Activated T-cell treated with anti-CD3 and anti-CD28 coated beads for 4 hours (primary cell): ENCODE results near the gene MTTP.

Experiments used
- DNase-seq: peaks from one replicate; pipeline ENCODE4 v3.0.0-alpha.2; 2020

MTTP gene

GRCh38 chr4:99642725-99643489, 68.3 kb downstream of the MTTP start:
- no peak for DNase-seq

- no peak for DNase-seq
These were observed 69.8 kb downstream of the MTTP start for GRCh38 chr4:99644453-99644852.

GRCh38 chr4:99645036-99645435, 70.4 kb downstream of the MTTP start:
- DNase-seq, result no peak

- DNase-seq, result no peak
These were observed 71.0 kb downstream of the MTTP start for GRCh38 chr4:99645638-99646037.

GRCh38 chr4:99647071-99647470, 72.4 kb downstream of the MTTP start:
- no peak for DNase-seq

GRCh38 chr4:99648321-99648720, 73.7 kb downstream of the MTTP start:
- DNase-seq, result no peak

- no peak for DNase-seq
These were observed 74.6 kb downstream of the MTTP start for GRCh38 chr4:99649208-99649607.

GRCh38 chr4:99649778-99650177, 75.2 kb downstream of the MTTP start:
- no peak for DNase-seq

GRCh38 chr4:99651016-99651769, 76.6 kb downstream of the MTTP start:
- DNase-seq, result no peak

GRCh38 chr4:99651811-99652485, 77.3 kb downstream of the MTTP start:
- DNase-seq, result no peak

- no peak for DNase-seq
These were observed 78.2 kb downstream of the MTTP start for GRCh38 chr4:99652596-99653436.

GRCh38 chr4:99653916-99654315, 79.3 kb downstream of the MTTP start:
- no peak for DNase-seq

- DNase-seq, result no peak
These were observed 79.7 kb downstream of the MTTP start for GRCh38 chr4:99654361-99654761.

GRCh38 chr4:99655308-99656081, 80.9 kb downstream of the MTTP start:
- no peak for DNase-seq

- DNase-seq, result no peak
These were observed 83.2 kb downstream of the MTTP start, which contains the start of gene C4orf54 for GRCh38 chr4:99657798-99658197. Gene C4orf54 (minus strand): TSS chr4:99657828. CDS start chr4:99654648, 3,180 bp downstream.

- no peak for DNase-seq
These were observed 84.0 kb downstream of the MTTP start for GRCh38 chr4:99658666-99659065.

GRCh38 chr4:99661907-99662306, 87.3 kb downstream of the MTTP start:
- no peak for DNase-seq

GRCh38 chr4:99664716-99665115, 90.1 kb downstream of the MTTP start:
- no peak for DNase-seq

GRCh38 chr4:99665983-99666382, 91.4 kb downstream of the MTTP start:
- no peak for DNase-seq

- no peak for DNase-seq
These were observed 93.8 kb downstream of the MTTP start for GRCh38 chr4:99668472-99668871.

GRCh38 chr4:99669084-99669483, 94.5 kb downstream of the MTTP start:
- DNase-seq, result no peak
